GM10847 (cell line): Measurements from ENCODE around the gene FOXC1.

Experiments used
- POLR2A ChIP-seq: IDR thresholded peaks from 2 replicates; pipeline ENCODE4 v1.6.1; 2011; ENCODE audit not compliant: insufficient read length; ENCODE audit errors: extremely low read depth

Gene FOXC1

GRCh38 chr6:1630212-1630770 is 20.6 kb downstream of the FOXC1 start:
- no peak for TF ChIP-seq POLR2A

- TF ChIP-seq POLR2A: no peak
These were observed 21.1 kb downstream of the FOXC1 start for GRCh38 chr6:1630771-1631217.

- no peak for TF ChIP-seq POLR2A
These were observed 21.5 kb downstream of the FOXC1 start for GRCh38 chr6:1631251-1631650.

- TF ChIP-seq POLR2A: no peak
These were observed 23.8 kb downstream of the FOXC1 start for GRCh38 chr6:1633366-1634021.

- no peak for TF ChIP-seq POLR2A
These were observed 24.4 kb downstream of the FOXC1 start for GRCh38 chr6:1634081-1634480.

- no peak for TF ChIP-seq POLR2A
These were observed 25.7 kb downstream of the FOXC1 start for GRCh38 chr6:1635305-1636010.

GRCh38 chr6:1636272-1636825 is 26.6 kb downstream of the FOXC1 start:
- no peak for TF ChIP-seq POLR2A

- no peak for TF ChIP-seq POLR2A
These were observed 27.5 kb downstream of the FOXC1 start for GRCh38 chr6:1636971-1637871.

- TF ChIP-seq POLR2A: no peak
These were observed 29.7 kb downstream of the FOXC1 start for GRCh38 chr6:1639430-1639829.

GRCh38 chr6:1640476-1640875 is 30.8 kb downstream of the FOXC1 start:
- TF ChIP-seq POLR2A: no peak

- no peak for TF ChIP-seq POLR2A
These were observed 31.7 kb downstream of the FOXC1 start for GRCh38 chr6:1641343-1641885.

GRCh38 chr6:1643111-1643510 is 33.4 kb downstream of the FOXC1 start:
- TF ChIP-seq POLR2A: no peak

GRCh38 chr6:1643830-1644445 is 34.2 kb downstream of the FOXC1 start:
- no peak for TF ChIP-seq POLR2A

- TF ChIP-seq POLR2A: no peak
These were observed 34.9 kb downstream of the FOXC1 start for GRCh38 chr6:1644516-1645060.
